HG03460 (cell line): ENCODE data around the gene MAN1A1.

Source experiments
- ATAC-seq: cut with Tn5 transposase; IDR thresholded peaks from one replicate; pipeline ENCODE4 v1.9.1; 2021; ENCODE audit not compliant: unreplicated experiment

Gene MAN1A1

DNA sequence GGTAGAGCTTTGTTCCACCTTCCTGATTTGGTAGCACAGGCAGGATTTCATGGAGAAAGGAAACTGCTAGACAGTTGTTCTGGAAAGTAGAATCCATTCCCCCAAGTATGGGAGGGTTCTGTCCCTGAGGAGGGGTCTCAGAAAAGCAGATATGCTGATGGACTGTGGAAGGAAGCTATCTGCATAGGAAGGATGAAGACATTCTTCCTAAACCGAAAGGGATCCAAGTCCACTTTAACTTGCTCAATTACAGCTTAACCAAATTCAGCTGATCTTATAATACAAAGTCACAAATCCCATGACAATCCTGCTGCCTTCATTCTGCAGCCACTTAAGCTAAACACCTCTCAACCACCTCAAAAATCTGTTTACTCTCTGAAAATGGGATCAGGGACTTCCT lies 2.6 kb downstream of the MAN1A1 start:
- no peak for ATAC-seq

DNA sequence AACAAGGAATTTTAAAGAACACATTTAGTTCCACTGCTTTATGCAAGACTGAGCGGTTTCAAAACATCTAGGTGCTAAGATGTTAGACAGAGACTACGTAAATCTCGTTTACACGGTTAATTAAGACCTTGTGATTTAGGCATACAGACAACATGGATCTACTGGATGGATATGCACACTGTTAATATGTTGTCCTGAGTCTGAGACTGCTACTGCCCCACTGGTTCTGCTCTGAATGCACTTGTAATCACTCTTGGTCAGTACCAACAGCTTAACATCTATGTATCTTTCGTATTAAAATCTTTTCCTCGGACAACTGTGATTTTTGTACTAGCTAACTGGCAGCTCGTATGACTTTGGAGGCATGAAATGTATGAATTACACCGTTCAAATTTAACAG lies 3.1 kb downstream of the MAN1A1 start:
- no peak for ATAC-seq

DNA sequence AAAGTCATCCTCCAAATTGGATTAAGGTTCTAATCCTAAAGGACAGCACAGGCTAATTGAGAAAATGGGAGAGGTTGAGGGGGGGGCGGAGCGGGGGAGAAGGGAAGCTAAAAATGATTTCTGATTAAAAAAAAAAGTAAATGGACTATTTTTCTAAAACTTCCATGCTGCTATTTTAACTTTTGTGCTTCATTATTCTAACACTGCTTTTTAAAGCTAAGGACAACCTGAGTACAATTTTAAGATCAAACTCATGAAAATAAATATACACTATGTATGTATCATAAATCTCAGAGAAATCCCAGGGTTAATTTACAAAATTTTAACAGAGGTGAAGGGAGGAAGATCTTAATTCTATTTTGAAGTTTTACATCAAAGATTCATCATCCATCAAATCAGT lies 4.4 kb downstream of the MAN1A1 start:
- no peak for ATAC-seq

DNA sequence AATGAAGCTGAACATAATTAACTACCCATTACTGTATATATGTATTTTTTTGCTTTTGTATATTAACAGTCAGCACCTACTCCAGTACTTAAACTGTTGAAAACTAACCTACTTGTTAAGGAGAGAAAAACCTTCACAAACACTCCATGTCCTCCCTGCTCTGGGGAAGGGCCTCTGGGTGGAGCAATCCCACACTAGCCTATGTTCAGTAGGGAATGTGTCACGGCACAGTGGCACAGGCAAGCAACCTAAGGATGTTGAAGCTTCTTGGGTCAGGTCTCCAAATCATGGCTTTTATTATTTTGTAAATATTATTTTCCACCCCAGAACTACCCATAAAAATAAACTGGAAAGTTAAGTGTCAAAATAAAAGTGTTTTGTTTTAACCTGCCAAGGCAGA lies 5.3 kb downstream of the MAN1A1 start:
- ATAC-seq = no peak

DNA sequence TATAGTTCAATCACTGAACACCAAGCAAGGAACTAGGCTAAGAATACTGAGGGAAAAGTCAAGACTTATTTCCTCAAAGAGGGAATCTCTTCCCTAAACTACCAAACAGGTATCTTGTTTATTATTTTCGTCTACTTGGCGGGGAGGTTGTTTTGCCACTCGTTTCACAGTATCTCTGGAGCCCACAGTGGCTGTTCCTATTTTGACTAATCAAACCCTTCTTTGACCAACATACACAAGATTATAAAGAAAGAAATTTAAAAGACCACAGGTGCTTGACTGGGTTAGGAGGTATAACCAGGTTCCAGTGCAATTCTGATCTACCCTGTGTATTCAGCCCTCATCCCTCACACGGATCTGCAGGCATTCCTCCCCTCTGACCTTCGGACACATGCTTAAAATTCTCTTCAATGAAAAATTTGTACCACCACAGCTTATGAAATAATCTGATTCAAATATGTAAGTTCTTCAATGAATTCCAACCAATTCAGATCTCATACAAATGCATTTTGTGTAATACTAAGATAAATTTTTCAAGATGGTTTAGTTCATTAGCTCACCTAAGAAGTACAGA lies 5.9 kb downstream of the MAN1A1 start:
- no peak for ATAC-seq

DNA sequence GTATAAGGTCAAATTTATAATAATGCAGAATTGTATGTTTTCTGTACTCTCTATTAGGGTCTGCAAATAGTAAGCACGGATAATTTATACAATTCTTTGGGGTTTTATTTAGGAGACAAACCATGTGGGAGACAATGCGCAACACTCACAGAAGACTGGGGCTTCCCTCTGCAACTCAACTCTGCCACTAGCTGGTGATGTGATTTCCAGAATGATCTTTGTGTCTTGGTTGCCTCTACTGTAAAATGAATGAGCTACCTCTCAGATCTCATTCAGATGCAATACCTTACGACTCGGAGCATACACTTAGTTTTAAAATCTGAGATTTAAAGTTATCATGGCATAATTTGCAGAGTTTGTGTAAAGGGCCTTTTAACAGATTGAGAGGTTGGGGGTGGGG lies 6.4 kb downstream of the MAN1A1 start:
- ATAC-seq = no peak

DNA sequence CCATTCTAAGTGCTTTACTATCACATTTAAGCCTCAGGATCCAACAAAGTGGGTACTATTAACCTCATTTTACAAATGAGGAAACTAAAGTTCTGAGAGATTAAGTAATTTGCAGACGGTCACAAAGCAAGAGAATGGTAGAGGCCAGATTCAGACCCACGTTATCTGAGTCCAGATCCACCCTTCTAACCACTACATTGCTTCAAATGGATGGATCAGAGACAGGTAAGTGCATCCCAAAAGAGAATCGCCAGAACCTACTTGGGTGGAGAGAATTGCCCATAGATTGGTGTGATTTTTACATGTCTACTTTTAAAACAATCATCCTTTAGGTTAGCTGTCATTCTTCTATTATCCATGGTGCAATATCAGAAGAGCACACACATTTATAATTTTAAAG lies 7.1 kb downstream of the MAN1A1 start:
- no peak for ATAC-seq

DNA sequence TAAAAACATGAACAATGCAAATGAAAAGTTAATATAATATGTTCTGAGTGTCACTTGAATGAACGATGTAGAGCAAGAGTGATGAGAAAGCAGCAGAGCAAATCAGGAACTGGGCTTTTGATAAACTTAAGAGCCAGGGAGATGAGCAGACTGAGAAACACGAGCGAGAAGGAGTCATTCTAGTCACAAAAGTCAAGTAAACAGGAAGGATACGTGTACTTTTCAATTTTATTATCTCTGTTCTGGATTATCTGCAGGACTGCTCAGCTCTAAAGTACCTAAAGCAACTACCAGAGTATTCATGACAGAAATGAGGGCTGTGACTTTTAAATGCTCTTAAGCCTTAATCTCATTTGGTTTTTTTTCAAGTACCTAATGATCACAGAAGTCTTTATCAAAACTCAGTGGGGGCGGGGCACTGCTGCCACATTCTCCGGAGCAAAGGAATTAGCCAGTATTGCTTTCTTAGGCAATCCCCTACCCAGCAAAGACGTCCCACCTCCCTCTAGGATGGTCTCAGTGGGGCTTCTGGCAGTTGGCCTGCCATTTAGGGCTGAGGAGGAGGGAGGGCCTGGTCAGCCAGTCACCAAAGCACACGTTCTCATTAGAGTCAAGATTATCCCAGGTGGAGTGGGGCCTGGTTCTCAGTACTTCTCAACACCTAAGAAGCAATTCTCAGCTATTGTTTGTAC lies 8.6 kb downstream of the MAN1A1 start:
- ATAC-seq = no peak

DNA sequence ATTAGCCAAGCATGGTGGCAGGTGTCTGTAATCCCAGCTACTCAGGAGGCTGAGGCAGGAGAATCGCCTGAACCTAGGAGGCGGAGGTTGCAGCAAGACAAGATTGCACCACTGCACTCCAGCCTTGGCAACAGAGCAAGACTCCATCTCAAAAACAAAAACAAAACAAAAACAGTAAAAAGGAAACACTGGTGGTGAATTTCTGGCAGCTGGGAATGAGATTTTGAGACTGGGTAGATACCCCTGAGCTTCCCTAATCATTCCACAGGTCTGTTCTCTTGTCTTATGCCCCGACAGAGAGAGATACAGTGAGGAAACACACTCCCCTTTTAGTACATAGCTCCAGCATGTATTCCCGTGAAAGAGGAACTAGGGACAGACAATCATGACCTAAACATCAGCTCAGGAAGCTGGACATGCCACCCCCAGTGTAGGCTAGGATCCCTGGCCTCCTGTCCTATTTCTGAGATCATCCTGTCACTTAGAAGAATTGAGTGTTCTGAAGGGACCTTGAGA lies 9.6 kb downstream of the MAN1A1 start:
- no peak for ATAC-seq

DNA sequence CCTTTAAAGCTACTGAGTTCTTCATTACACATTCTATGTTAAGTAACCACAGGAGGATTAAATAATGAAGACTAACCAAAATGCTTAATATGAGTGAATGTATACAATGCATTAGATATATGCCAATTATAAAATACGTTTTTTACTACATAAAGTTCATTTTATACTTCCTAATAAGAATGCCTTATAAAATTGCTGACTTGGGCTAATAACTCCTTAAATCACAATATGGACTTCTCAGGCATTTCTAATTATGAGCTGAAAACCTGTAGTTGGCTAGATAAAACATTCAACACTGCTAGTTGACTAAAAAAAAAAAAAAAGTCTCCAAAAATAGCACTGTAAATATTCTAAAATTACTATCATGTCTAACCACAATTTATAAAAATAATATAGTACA lies 11.8 kb downstream of the MAN1A1 start:
- ATAC-seq = no peak

DNA sequence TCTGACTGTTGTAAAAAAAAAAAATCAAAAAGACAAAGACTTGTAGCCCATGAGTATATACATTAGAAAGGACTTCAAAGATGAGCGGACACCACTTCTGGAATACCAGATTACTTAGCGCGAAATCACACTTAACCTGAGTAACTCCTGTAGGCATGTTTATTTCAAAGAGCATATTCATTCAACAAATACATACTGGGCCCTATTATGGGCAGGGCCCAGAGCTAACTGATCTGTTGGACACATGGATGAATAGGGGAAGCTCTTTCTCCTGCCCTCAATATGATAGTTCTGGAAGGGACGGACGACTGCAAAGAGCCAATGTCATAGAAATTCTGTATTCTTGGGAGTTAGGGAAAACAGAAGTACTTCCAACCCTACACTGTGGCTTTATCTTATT lies 12.3 kb downstream of the MAN1A1 start:
- no peak for ATAC-seq

DNA sequence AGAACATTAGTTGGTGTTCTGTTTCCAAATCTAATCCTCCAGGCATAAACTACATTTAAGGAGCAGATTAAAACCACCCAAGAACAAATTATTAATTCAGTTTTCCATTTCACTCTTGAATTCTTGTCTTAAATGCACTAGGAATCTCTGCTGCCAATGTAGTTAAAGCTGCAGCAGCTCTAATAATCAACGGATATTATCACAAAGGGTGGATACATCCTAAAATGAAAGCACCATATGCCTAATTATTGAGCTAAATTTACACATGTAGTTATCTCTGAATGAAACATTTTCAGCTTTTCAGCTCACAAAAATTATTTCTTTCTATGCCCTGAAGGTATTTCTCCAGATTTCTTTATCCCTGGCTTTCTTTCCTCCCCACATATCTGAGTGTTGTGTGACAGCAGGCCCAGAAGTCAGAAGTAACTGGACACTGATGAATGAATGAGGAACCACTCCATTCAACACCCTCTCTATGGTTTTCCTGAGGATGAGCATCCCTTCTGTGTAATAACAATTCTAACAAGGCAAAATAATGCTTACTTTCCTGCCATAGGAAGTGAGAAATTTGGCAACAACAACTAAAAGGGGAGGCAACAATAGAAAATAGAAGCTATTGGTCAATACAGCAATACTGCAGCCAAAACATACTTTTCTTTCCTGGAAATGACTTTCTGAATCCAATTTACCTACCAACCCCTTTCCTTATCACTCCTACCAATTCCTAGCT lies 14.9 kb downstream of the MAN1A1 start:
- ATAC-seq = no peak

DNA sequence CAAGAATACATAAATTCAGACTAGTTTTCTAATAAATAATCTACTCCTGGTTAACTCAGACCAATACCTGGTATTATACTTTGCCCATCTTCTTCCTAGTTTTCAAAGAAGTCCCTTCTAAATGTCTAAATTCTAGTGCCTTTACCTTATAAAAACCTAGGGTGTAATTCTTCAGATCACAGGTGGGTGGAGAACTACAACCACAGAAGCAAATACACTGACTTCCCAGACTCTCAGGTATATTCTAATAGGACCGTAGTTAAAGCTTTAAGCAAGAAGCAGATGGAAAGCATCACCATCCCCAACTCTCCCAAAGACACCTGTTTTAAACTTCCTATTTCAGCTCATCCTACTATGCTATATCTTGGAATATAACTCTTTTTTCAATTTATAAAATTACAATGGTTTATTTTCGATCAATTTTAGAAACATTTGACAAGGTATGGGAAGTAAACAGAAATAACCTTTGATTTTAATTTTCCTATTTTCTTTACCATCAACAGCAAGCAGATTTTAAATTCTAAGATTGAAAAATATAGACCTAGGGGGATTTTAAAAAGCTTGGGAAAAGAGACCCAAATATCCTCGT lies 15.8 kb downstream of the MAN1A1 start:
- no peak for ATAC-seq

DNA sequence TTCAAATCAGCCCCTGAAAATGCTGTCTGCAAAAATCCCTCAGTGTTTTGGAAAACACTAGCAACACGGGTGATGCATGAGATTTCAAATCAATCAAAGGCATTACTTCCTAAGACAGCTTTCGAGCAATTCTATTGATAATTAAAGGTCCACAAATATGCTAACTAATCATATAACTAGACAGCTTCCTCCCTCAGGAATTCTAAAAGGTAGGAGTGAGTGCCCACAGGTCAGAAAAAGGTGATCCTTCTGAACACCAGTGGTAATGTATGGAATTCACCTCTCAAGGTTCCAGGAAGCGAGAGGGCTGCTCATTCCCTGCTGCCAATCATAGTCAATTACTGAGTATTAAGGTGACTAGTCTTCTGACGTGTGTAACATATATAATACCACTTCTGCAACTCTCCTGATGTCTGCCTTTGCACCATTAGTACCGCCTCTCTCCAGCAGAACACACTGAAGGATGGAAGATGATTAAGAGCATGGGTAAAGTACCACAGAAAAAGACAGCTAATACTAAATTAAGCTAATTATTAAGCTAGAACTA lies 16.4 kb downstream of the MAN1A1 start:
- no peak for ATAC-seq

DNA sequence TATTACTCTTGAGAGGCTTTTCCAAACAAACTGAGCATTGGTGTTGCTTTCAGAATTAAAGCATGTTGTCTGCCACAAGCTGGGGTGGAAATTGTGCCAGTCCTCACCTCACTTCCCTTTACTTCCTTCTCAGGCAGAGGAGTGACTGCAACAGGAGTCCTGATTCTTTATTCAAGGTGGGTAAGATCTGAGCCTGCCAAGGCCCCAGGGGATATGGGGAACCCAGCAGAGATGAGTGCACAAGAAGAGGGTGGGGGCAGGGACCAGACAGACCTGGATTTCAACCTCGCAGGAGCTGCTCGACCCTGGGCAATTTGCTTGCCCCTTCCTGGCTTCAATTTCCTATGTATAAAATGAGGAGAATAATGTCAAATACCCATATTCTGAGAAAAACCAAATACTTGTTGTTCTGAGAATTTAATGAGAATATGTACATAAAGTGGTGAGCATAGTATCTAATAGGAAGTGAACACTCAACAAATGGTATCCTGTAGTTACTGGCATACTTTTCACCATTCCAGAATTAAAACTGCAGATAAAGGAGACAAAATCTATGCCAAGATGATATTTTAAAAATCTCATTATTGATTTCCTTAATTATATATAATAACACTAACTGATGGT lies 17.8 kb downstream of the MAN1A1 start:
- no peak for ATAC-seq

DNA sequence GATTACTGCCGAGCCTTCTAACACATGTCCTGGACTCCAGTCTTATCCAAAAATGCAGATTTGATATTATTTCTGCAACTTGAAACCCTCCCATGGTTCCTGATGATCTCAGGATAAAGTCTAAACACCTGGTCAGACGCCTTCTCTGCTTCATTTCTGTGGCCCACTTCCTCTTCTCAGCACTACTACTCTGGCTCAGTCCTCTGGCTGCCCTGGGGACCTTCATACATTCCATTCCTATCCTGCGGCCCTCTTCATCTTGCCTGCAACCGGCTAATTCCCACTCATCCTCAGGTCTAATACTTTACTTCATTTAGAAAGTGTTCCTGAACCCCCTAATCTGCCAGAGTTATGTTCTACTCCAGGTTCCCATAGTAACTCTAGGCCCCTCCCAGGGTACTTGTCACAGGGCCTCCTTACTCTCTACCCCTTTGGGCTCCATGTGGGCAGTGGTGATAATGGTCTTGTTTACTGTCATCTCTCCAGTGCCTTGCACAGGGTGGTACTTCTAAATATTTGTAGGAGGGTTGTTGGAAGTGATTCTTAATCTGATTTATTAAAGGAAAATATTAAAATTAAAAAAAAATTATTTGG lies 18.9 kb downstream of the MAN1A1 start:
- no peak for ATAC-seq

DNA sequence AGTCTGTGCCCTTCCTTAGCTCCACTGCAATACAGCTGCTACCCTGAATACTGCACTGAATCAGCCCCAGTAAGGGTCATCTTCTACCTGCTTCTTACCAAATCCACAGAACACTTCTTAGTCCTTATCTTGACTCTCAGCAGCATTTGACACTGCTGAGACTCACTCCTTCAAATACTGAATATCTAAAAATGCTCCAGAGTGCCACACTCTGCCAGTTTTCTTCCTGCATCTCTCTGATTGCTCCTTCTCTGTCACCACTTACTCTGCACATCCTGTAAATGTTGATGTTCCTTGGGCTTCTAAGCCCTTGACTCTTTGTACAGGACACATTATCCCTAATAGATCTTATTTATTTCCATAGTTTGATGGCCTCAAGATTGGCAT lies 19.8 kb downstream of the MAN1A1 start:
- ATAC-seq = no peak

DNA sequence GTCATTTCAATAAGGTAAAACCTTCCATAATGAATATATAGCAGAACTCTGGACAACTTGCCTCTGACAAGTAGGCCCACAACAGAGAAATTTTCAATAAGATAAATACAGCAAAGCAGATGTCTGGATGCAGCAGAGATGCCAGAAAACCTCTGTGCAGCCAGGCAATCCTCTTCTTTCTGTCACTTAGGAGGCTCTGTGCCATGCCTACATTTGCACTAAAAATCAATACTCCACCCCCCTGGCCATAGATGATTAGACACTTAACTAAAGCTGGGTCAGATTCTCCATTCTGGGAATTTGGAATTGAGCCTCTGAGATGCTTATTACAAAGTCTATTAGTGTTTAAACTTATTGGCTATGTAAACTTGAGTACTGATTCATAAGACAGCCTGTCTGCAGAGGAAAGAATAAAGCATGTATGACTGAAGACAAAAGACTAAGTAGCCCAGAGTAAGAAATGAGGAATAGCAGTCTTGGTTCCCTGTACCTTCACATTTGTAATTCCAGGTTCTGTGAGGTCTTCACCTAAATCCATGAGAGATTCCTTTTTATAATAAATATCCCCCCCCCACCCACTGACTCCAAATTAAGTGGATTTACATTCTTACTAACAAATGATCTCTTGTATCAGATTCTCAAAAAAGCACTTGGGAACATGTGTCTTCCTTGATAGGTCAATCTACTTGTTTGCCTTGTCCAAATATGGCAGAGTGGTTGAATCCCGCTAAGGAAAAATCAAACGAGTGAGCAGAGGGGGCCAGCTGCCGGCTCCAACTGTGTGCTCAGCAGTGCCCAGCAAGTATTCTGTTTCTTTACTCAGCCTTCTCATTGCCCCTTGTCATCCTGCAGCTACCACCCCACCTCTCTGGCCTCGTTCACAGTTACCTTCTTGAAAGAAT lies 20.4 kb downstream of the MAN1A1 start:
- no peak for ATAC-seq

DNA sequence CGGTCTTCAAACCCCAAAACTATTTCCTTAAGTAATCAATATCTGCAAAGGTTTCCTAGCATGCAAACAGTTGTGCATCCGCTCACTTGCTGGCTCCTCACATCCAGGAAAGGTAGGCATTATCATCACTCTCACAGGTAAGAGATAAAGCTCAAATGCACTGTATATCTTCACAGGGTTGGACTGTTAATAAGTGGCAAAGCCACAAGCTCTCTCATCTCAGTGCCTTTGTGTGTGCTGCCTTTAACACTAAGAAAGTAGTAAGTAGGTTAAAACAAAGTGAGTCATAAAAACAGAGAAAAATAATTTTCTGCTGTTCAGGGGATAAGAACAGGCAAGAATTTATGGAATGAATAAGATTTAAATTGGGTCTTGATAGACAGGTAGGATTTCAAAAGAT lies 21.3 kb downstream of the MAN1A1 start:
- ATAC-seq = no peak

DNA sequence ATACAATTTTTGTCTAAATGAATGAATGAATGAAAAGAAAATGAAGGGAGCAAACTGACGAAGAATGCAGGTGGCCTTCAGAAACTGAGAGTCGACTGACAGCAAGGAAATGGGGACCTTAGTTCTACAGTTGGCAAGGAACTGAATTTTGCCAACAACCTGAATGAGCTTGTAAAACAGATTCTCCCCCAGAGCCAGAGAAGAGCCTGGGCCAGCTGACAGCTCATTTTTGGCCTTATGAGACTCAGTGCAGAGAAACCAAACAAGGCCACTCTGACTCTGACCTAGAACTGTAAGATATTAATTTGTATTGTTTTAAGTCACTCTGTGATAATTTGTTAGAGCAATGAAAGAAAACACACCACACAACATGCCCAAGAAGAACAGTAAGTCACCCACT lies 21.8 kb downstream of the MAN1A1 start:
- no peak for ATAC-seq
